Vagina (tissue), 2 donors: ENCODE results near the gene DPP6. TPM values are rescaled to one million over a fixed set of nuclear protein-coding genes. Genes with fewer than 3 reads are reported as not detected.

ENCODE experiments used
- DNase-seq, 2 donors: peaks; one replicate each; pipeline ENCODE4 v3.0.0-alpha.2; 2017; ENCODE audit errors: extremely low spot score in 2 of 2
- H3K27ac ChIP-seq: fragments of 200-600 bp; sonication (generic); one replicate; pipeline ENCODE4 v1.5.1; 2019
- H3K27me3 ChIP-seq: fragments of 200-600 bp; sonication (generic); one replicate; pipeline ENCODE4 v1.5.1; 2019
- H3K36me3 ChIP-seq, 2 donors: fragments of 200-600 bp; sonication (generic); one replicate each; pipeline ENCODE4 v1.5.1; 2017 to 2019
- H3K4me1 ChIP-seq: fragments of 200-600 bp; sonication (generic); one replicate; pipeline ENCODE4 v1.5.1; 2019
- H3K4me3 ChIP-seq, 2 donors: fragments of 200-600 bp; sonication (generic); 1 replicate in 1 of 2; 2 replicates in 1 of 2; pipeline ENCODE4 v1.5.1; 2016 to 2019
- H3K9me3 ChIP-seq: fragments of 200-600 bp; sonication (generic); one replicate; pipeline ENCODE4 v1.5.1; 2019
- CTCF ChIP-seq, 3 experiments: fragments of 450-650 bp in 2 of 3; fragments of 200-600 bp in 1 of 3; sonication (generic) in 1 of 3; IDR thresholded peaks; one replicate each; pipeline ENCODE4 v1.5.1; 2017 to 2019; ENCODE audit warnings: antibody characterized with exemption in 3 of 3, mild to moderate bottlenecking in 2 of 3, moderate library complexity in 2 of 3
- POLR2A ChIP-seq, 2 donors: fragments of 450-650 bp; IDR thresholded peaks; one replicate each; pipeline ENCODE4 v1.6.1; 2017; ENCODE audit warnings: antibody characterized with exemption in 2 of 2, mild to moderate bottlenecking in 2 of 2, moderate library complexity in 2 of 2
- POLR2AphosphoS5 ChIP-seq, 2 donors: sonication (generic); formaldehyde crosslinking; IDR thresholded peaks; one replicate each; pipeline ENCODE4 v1.9.0; 2017; ENCODE audit warnings: antibody characterized with exemption in 2 of 2, mild to moderate bottlenecking in 2 of 2, low read depth in 1 of 2; ENCODE audit not compliant: insufficient read depth in 1 of 2
- intact Hi-C: fragments of 100-400 bp; cut with DNase I; formaldehyde crosslinking; loops from one replicate; pipeline ENCODE4 v1.15.1; 2023
- total RNA-seq: library from RNA; depleted of rRNA; stranded (reverse); fragments of >200 nt; gene quantifications from one replicate; pipeline ENCODE4 v1.2.3, GENCODE V29; 2016

DPP6 gene
- total RNA-seq, 1 donor from 2014 or later, result 7.9 TPM

DNA sequence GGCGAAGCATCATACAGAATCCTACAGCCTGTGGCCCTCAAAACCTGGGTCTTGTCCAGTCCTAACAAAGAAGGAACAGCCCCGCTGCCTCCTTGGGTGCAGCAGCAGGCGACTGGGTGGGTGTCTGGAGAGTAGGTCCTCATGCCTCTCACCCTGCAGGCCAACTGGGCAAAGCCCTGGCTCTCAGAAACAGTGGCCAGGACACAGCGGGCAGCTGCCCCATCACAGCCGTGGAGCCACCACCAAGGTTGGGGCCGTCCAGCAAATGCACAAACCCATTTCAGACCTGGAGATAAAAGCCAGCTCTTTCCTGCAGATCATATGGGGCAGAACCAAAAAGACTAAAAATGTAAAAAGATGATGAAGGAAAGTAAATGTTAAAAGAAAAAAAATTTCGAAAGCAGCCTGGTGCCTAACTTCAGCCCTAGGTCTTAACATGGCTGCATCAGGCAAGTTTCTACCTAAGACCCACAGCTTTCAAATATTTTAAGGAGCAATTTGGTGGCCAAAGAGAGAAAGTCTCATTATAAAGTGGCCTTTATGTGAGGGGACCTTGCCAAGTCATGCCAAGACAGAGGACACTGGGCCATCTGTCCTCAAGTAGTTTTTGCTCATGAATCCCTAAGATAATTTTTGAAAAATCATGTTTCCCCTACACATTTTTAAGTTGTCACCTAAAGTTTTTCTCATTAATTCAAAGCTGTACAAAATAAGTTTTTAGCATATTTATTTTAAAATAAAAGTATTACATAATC is 808.6 kb downstream of the DPP6 start:
- Histone ChIP-seq H3K27ac (no peak overlapping the region), H3K4me3 (no peak overlapping the region), H3K36me3 (no peaks in the 10 kb centered on the region), H3K4me1 (no peaks in the 10 kb centered on the region), H3K27me3 (no peaks in the 10 kb centered on the region), H3K9me3 (no peaks in the 10 kb centered on the region)
- DNase-seq, result no peak
- intact Hi-C loops, result no loop called here
- TF ChIP-seq POLR2A (IDR thresholded peaks at IDR 0.05) (no peak), POLR2AphosphoS5 (IDR thresholded peaks at IDR 0.05; ENCODE audit: insufficient read depth in 1 of 2, low read depth in 1 of 2) (no peak), CTCF (IDR thresholded peaks at IDR 0.05) (no peak)

GRCh38 chr7:154861589-154861988 is 809.4 kb downstream of the DPP6 start:
- Histone ChIP-seq H3K4me1 (no peaks in the 10 kb centered on the region), H3K27ac (no peak overlapping the region), H3K36me3 (no peaks in the 10 kb centered on the region), H3K4me3 (no peak overlapping the region), H3K27me3 (no peaks in the 10 kb centered on the region), H3K9me3 (no peaks in the 10 kb centered on the region)
- DNase-seq, result no peak
- no peak for TF ChIP-seq CTCF (IDR thresholded peaks at IDR 0.05)
- no peak for TF ChIP-seq POLR2A (IDR thresholded peaks at IDR 0.05)
- no peak for TF ChIP-seq POLR2AphosphoS5 (IDR thresholded peaks at IDR 0.05; ENCODE audit: insufficient read depth in 1 of 2, low read depth in 1 of 2)
- intact Hi-C loops, result no loop called here

- TF ChIP-seq POLR2A (IDR thresholded peaks at IDR 0.05) (no peak), POLR2AphosphoS5 (IDR thresholded peaks at IDR 0.05; ENCODE audit: insufficient read depth in 1 of 2, low read depth in 1 of 2) (no peak), CTCF (IDR thresholded peaks at IDR 0.05) (no peak)
- H3K4me1 ChIP-seq, result no peaks in the 10 kb centered on the region
- intact Hi-C loops, result no loop called here
- no peaks in the 10 kb centered on the region for H3K27me3 ChIP-seq
- H3K36me3 ChIP-seq, result no peaks in the 10 kb centered on the region
- no peak overlapping the region for H3K27ac ChIP-seq
- H3K4me3 ChIP-seq, result no peak overlapping the region
- no peaks in the 10 kb centered on the region for H3K9me3 ChIP-seq
- DNase-seq, result no peak
These were observed 810.1 kb downstream of the DPP6 start for GRCh38 chr7:154862153-154862791.

- no peak for DNase-seq
- no peaks in the 10 kb centered on the region for H3K9me3 ChIP-seq
- H3K4me1 ChIP-seq, result no peaks in the 10 kb centered on the region
- H3K4me3 ChIP-seq, result no peak overlapping the region
- intact Hi-C loops, result no loop called here
- TF ChIP-seq POLR2A (IDR thresholded peaks at IDR 0.05) (no peak), POLR2AphosphoS5 (IDR thresholded peaks at IDR 0.05; ENCODE audit: insufficient read depth in 1 of 2, low read depth in 1 of 2) (no peak), CTCF (IDR thresholded peaks at IDR 0.05) (no peak)
- no peaks in the 10 kb centered on the region for H3K36me3 ChIP-seq
- H3K27me3 ChIP-seq, result no peaks in the 10 kb centered on the region
- no peak overlapping the region for H3K27ac ChIP-seq
These were observed 811.7 kb downstream of the DPP6 start for GRCh38 chr7:154863766-154864522.
